Measurements from ENCODE around the gene GLS.
"Not testable (repeated sequence)": the region's sequence is repeated elsewhere in the genome, so short reads cannot be mapped to it uniquely, and the experiment has no call there.

GLS gene

DNA sequence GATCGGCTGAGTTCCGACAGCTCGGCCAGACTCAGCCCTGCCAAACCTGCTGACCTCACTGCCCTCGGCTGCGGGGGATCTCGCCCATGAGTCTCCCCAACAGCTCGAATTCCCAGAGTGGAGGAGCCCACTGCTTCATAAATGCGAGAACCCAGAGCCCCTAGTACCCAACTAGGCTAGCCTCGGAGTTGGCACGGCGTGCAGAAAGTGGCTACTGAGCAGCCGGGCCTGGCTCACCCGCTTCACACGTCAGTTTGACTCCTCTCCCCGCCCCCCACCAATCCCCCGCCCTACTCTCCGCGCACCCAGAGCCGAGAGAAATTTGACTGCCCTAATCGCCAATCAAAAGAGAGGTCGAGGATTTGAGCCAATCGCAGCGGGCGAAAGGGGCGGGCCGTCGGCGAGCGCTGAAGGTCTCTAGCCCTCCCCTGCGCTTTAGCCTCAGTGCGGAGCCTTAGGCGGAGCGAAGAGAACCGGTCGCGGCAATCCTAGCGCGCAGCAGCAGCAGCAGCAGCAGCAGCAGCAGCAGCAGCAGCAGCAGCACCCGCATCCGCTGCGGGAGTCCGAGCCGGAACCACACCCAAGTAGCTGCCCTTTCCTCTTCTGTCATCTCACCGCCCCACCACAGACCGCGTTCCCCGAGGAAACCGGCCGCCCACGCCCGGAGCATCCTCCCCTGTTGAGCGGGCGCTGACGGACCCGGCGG is at the start of gene GLS:
TSS of gene GLS (plus strand) at position 444 of the 706 bp plus-strand sequence. CDS start 264 bp downstream, outside the sequence.
- peak; percentile 98 for DNase-seq (ENCODE audit: low read depth, low spot score)

DNA sequence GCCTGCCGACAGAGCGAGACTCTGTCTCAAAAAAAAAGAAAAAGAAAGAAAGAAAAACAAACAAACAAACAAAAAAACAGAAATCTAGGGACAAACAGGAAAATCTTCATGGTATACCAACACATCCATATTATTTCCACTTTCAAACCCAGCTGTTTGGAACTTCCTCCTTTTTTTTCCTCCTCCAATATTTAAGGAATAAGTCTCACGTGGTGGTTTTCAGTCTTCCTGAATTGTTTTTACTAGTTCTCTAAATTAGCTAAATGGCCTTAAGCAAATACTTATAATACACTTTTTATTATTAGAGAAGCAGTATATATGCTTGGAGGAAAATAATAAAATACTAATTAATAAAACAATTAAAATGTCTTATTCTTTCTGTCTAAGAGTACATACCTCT is 48.7 kb upstream of the GLS start:
- DNase-seq (ENCODE audit: low read depth, low spot score), result no peak

DNA sequence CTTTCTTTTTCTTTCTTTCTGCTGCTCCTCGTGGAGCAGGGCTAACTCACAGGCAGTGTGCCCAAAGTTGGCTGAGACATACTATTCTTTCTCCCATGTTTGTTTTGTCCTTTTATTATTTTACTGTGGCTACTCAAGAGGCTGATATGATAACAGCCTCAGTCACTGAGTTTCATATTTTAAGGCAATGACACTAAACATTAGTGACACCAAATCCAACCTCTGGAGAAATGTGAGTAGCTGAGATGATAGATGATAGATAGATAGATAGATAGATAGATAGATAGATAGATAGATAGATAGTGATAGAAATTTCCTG is 45.8 kb upstream of the GLS start:
- DNase-seq (ENCODE audit: low read depth, low spot score), result peak; percentile 11

GRCh38 chr2:190835303-190835930 is 45.2 kb upstream of the GLS start:
- peak; percentile 93 for DNase-seq (ENCODE audit: low read depth, low spot score)

GRCh38 chr2:190836767-190837166 is 43.9 kb upstream of the GLS start:
- DNase-seq (ENCODE audit: low read depth, low spot score), result no peak

GRCh38 chr2:190837420-190837819 is 43.2 kb upstream of the GLS start:
- peak; percentile 75 for DNase-seq (ENCODE audit: low read depth, low spot score)

- peak; percentile 50 for DNase-seq (ENCODE audit: low read depth, low spot score)
Observed at GRCh38 chr2:190837952-190838361, 42.7 kb upstream of the GLS start.

DNA sequence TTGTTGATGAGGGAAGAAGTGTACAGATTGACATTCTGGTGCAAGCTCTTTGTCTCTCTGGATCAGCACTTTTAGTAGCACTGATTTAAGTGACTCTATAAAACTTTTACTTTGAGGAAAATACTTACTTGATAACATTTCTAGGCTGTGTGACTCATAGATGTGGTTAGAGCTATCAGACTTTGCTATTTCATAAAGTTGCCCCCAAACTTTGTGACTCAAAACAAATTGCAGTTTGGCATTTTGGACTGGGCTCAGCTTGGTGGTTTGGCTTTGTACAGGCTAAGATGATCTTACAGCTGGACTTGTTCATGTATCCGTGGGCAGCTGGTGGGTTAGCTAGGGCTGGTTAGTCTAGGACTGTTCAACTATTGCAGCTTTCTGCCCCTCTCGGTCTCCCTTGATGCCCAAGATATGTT is 42.1 kb upstream of the GLS start:
- DNase-seq (ENCODE audit: low read depth, low spot score), result peak; percentile 84

- DNase-seq (ENCODE audit: low read depth, low spot score), result no peak
Observed at GRCh38 chr2:190840569-190841172, 40.0 kb upstream of the GLS start.

DNA sequence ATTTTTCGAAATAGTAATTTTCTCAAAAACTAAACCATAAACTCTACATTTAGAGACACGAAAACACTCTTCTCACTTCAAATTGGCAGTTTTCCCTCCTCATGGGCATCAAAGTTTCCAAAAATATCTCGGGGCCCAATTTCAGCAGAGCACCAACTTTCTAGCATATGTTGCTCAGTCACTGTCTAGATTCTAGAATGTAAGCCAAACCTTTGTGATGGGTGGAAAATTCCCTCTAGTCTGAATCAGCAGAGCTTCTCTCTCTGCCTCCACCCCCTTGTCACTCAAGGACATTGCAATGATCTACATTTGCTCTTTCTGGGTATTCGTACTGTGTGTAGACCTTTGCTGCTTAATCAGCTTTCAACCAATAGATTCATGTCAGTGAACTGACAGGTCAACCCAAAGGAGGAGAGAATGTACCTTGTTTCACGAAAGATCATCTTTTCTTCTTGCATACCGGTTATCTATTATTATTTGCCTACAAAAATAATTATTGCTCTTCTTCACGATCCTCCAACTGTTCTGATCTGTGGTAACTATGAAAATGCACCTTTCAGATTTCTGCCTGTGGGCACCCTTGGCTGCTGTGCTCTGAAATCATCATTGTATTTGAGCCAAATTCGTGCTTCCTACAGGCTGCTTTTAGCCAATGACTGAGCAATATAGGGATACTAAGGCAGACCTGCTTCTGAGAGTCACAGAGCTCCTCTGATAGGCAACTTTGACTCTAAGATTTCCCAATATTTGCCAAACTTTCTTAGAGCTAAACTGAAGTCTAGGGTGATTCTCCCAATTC is 38.7 kb upstream of the GLS start:
- peak; percentile 26 for DNase-seq (ENCODE audit: low read depth, low spot score)

GRCh38 chr2:190842606-190843104 is 38.0 kb upstream of the GLS start:
- no peak for DNase-seq (ENCODE audit: low read depth, low spot score)

DNA sequence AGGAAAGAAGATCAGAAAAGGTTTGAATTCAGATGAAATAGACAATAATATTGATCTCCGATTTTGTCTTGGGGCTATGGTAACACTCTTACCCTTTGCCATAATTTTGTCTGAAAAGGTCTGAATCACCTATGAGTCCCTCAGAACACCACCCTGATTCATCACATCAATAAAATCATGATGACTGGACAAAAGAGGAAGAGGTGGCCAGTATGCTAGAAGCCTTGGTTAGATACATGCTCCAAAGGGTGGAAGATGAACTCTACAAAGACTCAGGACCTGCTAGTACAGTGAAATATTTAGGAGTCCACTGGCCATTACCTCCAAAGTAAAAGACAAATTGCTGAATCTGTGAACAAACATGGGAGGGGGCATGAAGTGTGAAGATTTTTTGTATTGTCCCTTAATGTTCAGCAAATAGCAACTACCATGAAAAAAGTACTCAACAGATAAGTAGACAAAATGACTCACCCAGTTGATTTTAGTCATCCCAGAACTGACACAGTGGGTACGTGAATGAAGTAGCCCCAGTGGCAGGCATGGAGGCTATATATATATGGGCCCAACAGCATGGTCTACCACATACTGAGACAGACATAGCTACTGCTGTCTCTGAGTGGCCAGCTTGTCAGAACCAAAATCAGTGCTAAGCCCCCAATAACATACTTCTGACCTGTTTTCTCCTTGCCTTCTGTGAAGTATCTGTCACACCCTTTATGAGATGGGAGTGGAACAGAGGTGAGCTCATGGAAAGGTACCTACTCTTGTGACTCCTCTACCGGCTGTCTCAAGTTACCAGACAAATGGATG is 36.5 kb upstream of the GLS start:
- DNase-seq (ENCODE audit: low read depth, low spot score), result no peak

DNA sequence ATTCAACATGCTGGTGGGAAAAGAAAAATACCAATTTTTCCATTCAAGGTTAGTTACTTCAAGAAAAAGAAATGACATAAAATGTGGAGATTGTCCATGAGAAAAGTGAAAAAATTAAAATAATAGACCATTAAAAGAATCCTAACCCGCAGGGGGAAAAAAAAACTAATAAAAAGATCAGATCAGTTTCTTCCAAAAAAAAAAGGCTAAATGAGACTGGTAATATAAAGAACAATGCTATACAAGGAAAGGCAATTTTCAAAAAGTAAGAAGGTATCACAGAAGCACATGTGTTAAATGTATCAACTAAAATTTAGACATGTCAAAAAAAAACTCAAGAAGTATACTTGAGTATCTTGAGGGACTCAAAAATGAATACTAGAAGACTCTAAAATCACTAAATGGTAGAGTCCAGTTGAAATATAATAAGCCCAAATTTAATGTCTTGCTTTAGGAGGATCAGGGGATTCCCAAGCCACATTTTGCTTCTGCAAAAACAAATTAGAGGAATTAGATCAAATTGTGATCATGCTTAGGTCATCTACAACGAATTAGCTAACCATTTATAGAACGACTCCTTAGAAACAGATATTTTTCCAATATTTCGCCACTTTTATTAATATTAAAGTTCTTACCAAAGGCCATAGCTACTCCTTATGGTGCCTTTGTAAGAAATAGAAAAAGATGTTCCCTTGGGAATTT is 35.8 kb upstream of the GLS start:
- no peak for DNase-seq (ENCODE audit: low read depth, low spot score)

GRCh38 chr2:190846746-190847145 is 33.9 kb upstream of the GLS start:
- DNase-seq (ENCODE audit: low read depth, low spot score), result peak; percentile 41

GRCh38 chr2:190847504-190848081 is 33.0 kb upstream of the GLS start:
- no peak for DNase-seq (ENCODE audit: low read depth, low spot score)

GRCh38 chr2:190849774-190850173 is 30.8 kb upstream of the GLS start:
- DNase-seq (ENCODE audit: low read depth, low spot score), result peak; percentile 71

DNA sequence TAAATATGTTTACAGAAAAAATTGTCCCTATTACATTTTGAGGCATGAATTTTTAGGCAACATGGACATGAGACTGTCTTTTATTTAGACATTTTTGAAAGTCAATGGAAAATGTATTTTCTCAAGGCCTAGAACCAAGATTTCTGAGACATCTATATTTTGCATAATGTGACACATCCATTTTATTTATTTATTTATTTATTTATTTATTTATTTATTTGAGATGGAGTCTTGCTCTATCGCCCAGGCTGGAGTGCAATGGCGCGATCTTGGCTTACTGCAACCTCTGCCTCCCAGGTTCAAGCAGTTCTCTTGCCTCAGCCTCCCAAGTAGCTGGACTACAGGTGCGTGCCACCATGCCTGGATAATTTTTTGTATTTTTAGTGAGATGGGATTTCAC is 27.6 kb upstream of the GLS start:
- DNase-seq (ENCODE audit: low read depth, low spot score), result not testable (repeated sequence)

DNA sequence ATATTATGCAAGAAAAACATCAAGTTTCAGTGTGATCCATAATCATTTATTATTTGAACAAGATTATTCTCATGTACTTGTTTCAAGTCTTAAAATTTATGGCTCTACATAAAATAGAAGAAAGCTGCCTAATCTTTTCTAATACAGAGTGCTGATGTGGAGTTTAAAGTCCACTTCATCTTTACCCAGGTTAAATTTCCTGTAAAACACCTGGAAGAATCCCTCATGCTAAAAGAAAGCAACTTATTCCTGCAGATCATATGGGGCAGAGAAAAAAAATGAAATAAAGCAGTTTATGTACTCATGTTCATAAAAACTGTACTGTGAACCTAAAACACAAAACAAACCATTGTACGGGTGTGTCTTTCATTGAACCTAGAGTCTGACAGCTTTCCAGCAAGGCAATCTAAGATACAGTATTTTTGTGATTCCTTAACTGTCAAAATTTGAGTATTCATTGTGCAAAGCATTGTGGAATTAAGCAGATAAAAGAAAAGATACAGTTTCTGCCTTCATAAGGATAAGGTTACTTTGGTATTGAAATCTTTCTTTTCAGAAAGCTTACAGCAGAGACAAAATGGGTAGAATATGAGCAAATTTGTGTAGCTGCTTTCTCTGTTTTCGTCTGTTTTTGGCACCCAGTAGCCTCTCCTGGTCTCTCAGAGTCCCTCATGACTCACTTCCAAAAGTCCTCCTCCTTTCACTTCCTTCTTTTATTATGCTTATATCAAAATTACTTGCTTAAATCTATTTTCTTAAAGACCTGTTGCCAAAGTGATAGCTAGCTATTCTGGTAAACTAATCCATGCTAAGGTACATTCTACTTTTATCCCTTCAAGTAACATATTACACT is 26.9 kb upstream of the GLS start:
- DNase-seq (ENCODE audit: low read depth, low spot score), result no peak

DNA sequence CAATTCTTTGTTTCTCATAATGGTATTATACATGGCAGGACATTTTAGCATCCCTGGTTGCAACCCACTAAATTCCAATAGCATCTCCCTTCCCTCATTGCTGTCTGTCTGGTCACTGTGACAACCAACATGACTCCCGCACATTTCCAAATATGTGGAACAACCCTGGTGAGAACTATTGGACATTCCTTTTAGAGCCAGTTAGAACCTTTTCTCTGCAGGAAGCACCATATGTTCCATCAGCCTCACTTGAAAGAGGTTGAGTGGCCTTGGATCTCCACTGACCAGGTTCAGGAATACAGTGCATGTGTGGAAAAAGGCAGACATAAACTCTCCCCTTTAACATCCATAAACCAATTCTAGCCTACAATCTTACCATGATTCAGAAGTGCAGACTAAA is 25.9 kb upstream of the GLS start:
- no peak for DNase-seq (ENCODE audit: low read depth, low spot score)

All from astrocyte of the hippocampus (primary cell).